ENCODE data around the gene WASHC4.

DNA sequence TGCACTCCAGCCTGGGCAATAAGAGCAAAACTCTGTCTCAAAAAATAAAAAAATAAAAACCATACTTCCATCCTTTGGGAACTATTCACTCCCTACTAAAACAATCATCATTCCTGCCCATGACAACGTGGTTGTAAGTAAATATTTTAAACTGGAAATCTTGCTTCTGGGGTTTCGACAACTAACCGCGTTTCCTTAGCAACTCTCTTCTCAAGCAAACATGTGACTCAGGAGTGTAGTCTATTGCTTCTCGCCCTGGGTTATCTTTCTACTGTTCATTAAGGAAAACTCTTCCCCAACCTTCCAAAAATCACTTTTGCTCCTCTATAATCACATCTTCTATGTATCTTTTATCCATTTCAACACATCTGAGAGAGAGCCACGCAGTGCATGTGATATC, 106.6 kb downstream of the WASHC4 start:
- TF ChIP-seq, protein P1, sequence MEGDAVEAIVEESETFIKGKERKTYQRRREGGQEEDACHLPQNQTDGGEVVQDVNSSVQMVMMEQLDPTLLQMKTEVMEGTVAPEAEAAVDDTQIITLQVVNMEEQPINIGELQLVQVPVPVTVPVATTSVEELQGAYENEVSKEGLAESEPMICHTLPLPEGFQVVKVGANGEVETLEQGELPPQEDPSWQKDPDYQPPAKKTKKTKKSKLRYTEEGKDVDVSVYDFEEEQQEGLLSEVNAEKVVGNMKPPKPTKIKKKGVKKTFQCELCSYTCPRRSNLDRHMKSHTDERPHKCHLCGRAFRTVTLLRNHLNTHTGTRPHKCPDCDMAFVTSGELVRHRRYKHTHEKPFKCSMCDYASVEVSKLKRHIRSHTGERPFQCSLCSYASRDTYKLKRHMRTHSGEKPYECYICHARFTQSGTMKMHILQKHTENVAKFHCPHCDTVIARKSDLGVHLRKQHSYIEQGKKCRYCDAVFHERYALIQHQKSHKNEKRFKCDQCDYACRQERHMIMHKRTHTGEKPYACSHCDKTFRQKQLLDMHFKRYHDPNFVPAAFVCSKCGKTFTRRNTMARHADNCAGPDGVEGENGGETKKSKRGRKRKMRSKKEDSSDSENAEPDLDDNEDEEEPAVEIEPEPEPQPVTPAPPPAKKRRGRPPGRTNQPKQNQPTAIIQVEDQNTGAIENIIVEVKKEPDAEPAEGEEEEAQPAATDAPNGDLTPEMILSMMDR (conservative IDR thresholded peaks at IDR 0.05; ENCODE audit: low read depth, low read length), result no peak
- TF ChIP-seq EZH2 (IDR thresholded peaks at IDR 0.05; ENCODE audit: borderline replicate concordance, low read depth, low read length, poor library complexity, severe bottlenecking), result no peak

All from A673 (cell line).